ENCODE results near the gene ADGRF3.

- no peak for TF ChIP-seq UBTF (IDR thresholded peaks at IDR 0.05; ENCODE audit: borderline replicate concordance in 1 of 2, low read depth in 2 of 2, low read length in 2 of 2)
- no peak for TF ChIP-seq THRAP3 (IDR thresholded peaks at IDR 0.05; ENCODE audit: borderline replicate concordance)
- TF ChIP-seq RNF2 (IDR thresholded peaks at IDR 0.05) = no peak
- TF ChIP-seq CBX3 (IDR thresholded peaks at IDR 0.05; ENCODE audit: borderline replicate concordance in 1 of 2, low read length in 2 of 2) = no peak
Observed at GRCh38 chr2:26295511-26295910, 51.1 kb downstream of the ADGRF3 start.
